GM18867 (cell line): ENCODE results near the gene XIRP1.

Experiments used
- ATAC-seq: cut with Tn5 transposase; IDR thresholded peaks from one replicate; pipeline ENCODE4 v1.9.1; 2021; ENCODE audit warnings: mild to moderate bottlenecking, moderate library complexity; ENCODE audit not compliant: unreplicated experiment

XIRP1 gene

DNA sequence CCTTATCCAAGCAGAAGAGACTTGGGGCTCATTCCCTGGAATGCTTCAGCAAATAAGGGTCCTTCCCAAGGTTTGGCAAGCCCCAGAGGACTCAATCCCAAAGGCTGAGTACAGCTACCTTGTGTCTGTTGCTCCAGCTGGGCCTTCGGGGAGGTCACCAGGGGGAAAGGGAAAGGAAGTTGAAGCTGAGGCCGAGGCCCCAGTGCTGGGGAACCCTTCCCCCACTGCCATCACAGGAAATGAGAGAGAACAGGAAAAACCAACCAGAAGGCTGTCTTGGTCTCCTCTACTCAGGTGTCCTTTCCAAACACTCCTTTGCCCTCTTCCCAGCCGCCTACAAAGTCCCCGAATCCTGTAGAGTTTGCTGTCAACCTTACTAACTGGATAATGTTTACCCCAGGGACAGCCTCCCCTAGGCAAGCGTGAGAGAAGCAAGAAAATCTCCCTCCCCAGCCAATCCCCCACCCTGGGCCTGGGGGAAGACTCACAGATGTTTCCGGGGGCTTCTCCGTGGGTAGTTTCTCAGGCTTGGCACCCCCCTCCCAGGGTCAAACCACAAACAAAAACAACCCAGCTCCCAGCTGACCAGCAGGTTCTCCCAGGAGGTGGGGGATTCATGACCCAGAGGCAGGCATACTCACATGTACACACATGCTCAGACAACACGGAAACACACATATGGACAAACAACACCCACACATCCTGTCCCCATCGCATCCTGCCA, 44.5 kb downstream of the XIRP1 start:
- no peak for ATAC-seq

DNA sequence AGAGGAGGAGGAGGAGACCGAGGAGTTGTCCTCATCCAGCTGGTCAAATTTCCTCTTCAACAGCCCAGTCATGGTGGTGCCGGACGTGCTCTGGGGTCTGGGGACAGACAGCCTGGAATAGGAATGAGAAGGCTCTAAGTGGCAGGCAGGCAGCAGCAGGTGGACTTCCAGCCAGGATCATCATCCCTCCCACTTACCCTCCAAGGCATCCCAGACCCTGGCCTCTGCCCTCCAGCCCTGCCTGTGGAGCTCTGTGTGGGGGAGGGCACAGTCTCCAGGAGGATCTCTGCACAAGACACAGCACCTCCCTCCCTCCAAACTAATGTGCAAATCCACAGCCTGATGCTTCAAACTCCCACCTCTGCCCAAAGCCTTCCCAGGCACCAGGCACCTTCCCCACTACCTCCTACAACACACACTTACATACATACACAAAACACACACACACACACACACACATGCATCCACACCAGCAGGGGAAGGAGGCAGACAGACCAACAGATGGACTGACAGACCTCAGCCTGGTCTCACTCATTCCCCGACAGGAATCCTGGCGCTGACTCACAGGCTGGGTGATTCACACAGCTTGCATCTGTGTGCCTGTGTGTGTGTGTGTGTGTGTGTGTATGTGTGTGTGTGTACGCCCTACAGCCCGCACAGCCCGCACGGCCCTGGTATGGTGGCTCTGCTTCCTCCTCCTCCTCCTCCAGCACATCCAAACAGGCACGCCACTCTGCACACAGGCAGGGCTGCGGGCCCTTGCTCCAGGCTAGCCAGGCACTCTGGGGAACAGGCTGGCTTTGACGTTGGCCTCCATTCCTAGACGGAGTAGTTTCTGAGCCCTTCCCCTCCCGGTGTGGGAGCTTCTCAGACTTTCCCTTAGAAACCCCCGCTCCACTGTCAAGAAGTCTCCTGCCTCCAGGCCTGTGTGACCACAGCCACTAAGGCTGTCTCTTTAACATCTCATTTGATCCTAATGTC, 45.5 kb downstream of the XIRP1 start:
- ATAC-seq, result no peak

DNA sequence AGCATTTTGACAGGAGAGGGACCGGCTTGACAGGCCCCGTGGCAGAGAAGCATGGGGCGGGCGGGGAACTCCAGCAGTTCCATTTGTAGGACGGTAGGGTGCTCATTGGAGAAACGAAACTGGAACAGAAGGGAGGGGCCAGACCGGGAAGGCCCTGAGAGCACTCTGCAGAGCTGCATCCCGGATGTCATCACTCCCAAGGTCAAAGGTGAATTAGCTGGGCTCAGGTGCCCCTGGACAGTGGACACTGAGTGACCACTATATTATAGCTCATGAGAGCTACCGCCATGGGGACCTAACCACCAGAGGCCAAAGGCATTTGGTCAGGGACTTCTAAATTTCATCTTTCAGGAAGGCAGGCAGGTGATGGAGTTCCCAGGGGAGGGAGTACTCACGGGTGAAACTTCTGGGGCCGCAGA, 46.3 kb downstream of the XIRP1 start:
- ATAC-seq, result no peak

DNA sequence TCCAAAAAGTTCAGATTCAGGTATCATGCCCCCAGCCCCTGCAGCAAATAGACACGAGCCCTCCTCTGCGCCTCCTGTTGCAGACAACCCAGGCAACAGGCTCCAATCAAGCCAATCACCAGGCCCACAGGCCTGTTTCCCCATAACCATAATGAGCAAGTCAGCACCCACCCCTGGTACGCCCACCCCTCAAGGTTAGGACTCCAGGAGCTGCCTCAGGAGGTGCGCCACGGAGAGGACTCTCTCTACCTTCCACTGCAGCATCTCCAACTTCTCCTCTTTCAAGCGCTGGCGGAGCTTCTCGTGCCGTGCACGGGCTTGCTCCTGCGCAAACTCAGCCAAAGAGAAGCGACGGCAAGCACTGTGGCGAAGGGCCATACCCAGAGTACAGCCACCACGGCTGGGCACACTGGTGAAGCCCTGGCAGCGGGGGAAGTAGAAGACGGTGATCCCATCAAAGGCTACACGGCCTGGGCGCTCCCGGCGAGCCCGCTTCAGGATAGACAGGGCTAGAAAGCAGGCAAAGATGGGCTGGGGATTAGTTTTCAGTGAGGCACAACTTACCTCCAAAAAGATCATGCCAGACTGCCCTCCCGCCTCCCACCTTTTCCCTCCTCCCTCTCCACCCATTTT, 47.5 kb downstream of the XIRP1 start:
- no peak for ATAC-seq

DNA sequence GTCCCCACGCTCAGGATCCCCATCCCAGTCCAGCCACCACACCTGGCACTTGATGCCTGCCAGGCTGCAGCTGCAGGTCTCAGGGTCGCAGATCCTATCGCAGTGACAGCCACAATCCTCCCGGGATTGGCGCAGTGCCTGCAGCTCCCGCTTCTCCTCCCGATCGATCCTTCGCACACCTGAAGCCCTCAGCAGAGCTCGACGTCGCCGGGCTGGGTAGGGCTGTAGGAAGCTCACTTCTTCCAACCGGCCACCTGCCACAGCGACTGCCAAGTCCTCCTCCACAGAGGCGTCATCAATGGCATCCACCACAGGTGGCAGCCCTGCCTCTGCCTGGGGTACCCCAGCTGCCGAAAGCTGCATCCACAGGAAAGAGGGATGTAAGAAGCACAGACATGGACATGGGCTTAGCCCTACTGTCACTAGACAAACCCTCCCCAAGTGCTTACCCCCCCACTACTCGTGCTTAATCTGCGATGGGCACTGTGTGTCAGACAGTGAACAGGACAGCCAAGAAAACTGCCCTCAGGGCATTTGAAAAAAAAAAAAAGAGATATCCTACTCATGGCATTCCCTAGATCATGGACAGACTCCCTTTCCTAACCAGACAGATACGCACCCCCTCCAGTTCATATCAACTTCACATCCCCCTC, 48.2 kb downstream of the XIRP1 start:
- ATAC-seq, result no peak

DNA sequence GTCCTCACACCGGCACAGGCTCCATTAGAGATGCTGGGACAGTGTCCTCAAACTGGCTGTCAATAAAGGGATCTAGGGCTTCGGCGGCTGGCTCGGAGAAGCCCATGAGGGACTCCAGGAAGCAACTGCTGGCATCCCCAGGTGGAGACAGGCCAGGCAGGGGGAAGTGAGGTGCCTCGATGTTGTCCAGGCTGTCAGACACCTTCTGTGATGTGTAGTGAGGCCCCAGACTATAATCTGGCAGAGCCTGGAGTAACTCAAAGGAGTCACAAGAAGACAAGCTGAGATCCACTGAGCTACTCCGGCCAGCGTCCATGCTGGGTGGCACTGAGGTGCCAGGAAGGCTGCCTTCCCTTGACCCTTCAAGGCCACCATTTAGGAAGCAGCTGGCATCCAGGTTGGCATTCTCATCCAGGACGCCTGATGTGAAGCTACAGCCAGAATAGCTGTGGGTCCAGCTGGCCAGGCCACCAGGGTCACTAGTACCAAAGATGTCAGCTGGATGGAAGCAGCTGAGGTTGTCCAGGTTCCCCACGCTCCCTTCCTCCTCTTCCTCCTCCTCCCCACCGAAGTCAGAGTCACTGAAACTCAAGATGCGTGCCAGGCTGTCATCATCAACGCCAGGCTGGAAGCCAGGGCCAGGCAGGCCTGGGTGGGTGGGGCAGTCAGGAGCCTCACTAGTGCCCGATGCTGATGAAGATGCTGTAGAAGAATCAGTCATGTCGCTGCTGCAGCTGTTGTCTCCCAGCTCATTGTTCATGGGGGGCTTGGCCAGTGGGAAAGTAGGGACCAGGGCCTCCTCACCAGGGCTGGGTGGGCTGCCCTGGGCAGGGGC, 49.1 kb downstream of the XIRP1 start:
- no peak for ATAC-seq

DNA sequence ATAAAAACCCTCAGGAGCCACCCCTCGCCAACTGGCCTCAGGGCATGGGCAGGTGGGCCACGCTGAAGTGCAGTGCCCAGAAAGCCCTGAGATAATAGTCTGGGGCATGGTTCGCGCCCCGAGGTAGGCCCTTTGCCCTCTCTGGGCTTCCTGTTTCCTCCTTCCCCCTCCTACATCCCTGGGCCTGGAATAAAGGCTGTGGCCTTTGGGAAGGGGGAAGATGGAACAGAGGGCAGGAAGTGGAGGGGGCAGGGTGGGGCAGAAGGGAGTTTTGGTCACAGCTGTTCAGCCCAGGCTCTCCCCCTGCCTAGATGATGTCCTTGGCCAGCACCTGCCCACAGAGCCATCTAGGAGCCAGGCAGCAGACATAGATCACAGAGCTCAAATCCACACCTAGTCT, 50.3 kb downstream of the XIRP1 start:
- no peak for ATAC-seq

DNA sequence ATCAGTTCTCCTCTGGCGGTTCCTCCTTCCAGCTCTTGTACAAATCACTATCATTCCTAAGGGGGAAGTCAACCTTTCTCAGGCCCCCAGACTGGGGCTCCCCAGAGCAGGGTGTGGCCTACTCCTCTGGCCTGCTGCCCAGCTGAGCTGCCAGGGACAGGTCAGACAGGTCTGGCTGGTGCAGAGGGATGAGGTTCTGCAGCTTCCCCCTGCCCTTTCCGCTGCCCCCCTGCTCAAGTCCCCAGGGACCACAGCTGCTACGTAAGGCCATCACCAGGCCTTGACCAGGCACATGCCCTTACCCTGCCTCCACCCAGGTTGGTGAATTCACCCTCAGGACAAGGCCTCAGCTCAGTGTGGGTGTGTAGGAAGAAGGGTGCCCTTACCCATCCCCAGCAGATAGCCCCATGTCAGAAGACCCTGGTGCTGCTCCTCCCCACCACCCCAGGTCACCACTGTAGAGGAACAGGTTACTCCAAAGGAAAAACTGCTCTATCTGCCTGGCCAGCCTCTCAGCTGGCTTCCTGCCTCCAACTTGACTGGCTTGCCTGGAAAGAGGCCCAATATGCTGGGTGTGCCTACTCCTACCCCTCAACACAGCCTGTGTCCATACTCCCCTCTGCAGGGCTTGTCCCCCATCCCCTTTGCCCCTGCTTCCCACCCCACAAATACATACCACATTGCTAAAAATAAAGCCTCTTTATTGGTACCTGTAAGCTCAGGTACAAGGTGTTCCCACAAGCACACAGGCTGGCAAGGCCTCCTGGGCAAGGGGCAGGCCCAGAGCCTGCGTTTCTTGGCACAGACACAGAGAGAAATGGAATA, 51.0 kb downstream of the XIRP1 start:
- ATAC-seq, result no peak

DNA sequence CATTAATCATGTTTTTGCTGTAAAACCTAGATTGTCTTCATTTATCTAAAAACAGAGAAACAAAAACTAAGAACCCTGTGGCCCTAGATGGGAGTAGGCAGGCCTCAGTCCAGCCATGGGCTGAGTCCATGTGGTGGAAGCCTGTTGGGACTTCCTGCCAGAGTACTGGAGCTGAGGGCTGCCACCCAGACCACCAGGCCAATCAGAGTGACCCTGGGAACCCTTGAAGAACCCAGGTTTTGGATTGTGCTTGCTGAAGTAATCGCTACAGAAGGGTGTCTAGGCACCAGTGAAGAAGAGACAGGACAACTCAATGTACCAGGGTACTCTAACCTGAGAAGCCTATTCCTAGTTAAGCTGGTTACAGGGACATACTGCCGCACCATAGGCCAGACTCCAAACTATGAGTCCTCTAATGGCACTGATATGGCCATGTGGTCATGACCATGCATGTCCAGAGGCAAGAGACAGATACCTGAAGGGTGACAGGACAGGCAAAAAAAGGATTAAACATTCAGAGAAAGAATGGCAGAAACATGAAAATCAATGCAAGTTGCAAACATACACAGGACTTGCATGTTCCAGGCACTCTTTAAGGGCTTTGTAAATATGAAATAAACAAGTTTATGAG, 51.9 kb downstream of the XIRP1 start:
- no peak for ATAC-seq

DNA sequence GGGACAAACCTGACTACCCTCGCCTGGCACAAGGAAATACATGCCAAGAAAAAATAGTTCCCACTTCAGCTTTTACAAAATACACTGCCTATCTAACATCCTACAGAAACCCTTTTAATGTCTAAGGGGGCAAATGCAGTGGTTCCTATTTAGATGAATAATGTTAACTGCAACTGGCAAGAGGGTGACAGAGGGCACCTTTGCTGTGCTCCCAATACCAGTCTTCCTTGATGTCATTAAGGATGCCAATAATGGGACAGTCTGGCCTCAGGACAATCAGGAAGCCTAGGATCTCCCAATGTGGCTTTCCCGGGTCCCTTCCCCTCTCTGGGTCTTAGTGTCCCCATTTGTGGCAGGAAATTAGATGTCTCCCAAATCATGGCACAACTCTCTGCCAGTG, 53.0 kb downstream of the XIRP1 start:
- ATAC-seq, result no peak

DNA sequence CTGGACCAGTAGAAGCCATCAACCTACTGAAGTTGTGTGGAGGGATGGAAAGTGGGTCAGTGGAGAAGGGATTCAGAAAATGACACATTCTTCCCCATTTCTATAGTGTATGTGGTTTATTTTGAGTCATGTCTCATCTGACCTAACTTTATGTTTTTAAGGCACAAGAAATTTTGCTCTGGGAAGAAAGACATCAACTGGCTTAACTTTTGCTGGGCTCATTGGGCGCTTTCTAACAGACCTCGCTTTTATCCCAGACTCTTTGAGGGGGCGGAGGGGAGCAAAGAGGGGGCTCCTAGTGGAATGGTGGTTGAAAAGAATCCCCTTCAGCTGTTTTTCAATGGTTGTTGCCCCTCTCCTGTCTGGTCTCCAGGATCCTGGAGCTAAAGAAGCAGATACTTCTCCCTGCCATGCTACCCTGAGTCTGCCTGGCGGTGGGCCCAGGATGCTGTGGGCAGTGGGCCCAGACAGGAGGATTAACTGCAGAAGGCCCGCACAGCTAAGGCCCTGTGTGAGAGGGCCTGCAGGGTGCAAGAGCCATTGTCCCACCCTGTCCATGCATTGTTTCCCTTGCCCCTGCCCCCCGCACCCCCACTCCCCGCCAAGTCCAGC, 53.5 kb downstream of the XIRP1 start:
- no peak for ATAC-seq

DNA sequence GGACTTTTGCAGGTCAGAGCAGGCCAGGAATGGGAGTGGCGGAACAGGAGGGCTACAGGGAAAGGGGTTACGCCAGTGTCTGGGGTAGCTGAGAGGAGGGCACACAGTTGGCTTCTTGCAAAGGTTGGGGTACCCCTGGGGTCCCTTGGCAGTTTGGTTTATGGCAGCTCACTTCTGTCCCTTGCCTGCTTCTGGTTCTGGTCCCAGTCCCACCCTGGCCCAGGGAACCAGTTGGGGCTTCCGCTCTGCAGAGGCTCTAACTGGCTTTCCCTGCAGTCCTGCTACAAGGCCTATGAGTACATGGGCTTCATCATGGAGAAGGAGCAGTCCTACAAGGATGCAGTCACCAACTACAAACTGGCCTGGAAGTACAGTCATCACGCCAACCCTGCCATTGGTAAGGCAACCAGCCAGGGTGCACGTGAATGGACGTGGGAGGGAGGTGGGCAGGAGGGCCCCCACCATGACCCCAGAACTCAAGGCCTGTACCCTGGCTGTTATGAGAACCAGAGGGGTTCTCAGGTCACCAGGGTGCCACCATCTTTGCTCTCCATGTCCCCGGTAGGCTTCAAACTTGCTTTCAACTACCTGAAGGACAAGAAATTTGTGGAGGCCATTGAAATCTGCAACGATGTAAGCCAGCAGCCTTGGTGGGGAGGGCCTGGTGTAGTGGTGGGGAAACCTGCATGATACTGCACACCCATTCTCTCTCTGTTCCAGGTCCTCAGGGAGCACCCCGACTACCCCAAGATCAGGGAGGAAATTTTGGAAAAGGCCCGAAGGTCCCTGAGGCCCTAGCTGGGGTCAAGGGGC, 54.2 kb downstream of the XIRP1 start:
- ATAC-seq, result no peak

DNA sequence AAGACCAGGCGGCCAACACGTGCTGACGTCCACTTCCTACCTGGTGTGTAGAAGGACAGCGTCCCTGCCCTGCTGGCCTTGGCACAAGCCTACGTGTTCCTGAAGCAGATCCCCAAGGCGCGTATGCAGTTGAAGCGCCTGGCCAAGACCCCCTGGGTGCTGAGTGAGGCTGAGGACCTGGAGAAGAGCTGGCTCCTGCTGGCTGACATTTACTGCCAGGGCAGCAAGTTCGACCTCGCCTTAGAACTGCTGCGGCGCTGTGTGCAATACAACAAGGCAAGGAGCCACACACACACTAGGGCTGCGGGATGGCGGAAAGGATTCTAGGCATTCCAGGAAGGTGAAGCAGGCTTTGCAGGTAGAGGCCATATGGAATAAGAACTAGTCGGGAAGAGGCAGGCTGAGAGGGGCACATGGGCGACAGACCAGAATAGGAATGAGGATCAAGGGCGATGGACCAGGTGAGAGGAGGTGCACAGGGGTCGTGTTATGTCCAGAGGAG, 54.9 kb downstream of the XIRP1 start:
- no peak for ATAC-seq

DNA sequence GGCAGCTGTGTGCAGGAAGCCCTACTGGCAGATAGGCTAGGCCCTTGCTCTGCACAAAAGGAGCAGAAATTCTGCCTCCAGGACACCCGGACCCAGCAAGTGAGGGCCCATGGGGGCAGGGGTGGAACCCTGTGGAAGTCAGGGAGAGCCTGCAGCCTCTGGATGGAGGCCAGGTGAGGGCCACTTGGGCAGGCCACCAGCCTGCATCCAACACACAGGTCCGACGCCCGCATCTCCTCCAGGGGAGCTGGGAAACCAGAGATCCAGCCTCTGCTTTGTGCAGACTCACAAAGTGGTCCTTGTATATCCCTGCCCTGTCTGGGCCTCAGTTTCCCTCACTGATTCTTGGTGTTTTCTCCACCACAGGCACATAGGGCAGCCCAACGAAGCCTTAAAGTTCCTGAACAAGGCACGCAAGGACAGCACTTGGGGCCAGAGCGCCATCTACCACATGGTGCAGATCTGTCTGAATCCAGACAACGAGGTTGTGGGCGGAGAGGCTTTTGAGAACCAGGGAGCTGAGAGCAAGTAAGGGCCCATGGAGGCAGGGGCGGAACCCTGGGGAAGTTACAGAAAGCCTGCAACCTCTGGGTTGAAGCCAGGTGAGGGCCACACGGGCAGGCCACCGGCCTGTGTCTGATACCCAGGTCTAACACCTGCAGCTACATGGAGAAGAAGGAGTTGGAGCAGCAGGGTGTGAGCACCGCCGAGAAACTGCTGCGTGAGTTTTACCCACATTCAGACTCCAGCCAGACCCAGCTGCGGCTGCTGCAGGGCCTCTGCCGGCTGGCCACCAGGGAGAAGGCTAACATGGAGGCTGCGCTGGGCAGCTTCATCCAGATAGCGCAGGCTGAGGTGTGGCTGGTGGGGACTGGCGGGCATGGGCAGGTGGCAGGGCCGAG, 55.6 kb downstream of the XIRP1 start:
- no peak for ATAC-seq

DNA sequence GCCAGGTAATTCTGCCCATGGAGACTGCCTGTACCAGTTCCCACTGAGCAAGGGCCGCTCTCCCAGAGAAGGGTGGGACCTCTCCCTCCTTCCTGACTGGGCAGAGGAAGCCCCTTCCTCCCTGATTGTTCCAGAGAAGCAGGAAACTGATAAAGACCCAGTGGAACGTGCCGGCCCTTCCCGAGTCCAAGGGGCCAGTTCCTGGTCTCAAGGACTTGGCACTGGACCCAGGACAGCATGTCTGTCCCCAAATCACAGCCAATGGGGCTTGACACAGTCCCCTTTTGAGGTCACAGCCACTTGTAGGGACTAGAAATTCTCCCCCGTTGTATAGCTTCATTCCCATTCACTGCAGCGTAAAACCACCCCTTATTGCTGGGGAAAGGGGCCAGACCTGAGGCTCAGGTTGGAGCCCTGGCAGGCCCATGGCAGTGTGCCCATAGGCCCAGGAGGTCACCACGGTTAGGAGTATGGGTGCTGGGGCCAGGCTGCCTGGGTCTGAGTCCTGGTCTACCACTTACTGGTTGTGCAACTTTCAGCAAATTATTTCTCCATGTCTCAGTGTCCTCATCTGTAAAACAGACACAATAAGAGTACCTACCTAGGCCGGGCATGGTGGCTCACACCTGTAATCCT, 57.1 kb downstream of the XIRP1 start:
- no peak for ATAC-seq

DNA sequence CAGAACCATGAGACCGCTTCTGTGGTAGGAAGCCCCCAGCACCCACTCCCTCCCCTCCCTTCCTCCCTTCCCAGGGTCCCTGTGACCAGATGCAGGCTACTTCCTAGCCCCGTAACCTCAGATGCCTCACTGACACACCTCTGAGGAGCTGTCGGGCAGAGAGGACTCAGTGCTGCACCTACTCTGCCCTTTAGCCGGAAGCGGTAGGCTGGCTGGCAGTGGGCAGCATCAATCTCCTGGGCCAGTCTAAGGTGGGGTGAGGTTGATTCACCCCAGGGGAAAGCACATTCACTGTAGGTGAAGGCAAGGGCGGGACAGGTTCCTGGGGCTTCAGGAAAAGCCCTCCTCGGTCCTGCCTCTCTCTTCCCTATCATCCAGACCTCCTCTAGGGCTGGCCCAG, 58.1 kb downstream of the XIRP1 start:
- no peak for ATAC-seq
